HG02884 (cell line): ENCODE data around the gene MIAT.
"Not testable (repeated sequence)": the region's sequence is repeated elsewhere in the genome, so short reads cannot be mapped to it uniquely, and the experiment has no call there.

Experiments
- ATAC-seq: cut with Tn5 transposase; IDR thresholded peaks from one replicate; pipeline ENCODE4 v1.9.1; 2021; ENCODE audit warnings: mild to moderate bottlenecking, moderate library complexity; ENCODE audit not compliant: unreplicated experiment

The MIAT gene

DNA sequence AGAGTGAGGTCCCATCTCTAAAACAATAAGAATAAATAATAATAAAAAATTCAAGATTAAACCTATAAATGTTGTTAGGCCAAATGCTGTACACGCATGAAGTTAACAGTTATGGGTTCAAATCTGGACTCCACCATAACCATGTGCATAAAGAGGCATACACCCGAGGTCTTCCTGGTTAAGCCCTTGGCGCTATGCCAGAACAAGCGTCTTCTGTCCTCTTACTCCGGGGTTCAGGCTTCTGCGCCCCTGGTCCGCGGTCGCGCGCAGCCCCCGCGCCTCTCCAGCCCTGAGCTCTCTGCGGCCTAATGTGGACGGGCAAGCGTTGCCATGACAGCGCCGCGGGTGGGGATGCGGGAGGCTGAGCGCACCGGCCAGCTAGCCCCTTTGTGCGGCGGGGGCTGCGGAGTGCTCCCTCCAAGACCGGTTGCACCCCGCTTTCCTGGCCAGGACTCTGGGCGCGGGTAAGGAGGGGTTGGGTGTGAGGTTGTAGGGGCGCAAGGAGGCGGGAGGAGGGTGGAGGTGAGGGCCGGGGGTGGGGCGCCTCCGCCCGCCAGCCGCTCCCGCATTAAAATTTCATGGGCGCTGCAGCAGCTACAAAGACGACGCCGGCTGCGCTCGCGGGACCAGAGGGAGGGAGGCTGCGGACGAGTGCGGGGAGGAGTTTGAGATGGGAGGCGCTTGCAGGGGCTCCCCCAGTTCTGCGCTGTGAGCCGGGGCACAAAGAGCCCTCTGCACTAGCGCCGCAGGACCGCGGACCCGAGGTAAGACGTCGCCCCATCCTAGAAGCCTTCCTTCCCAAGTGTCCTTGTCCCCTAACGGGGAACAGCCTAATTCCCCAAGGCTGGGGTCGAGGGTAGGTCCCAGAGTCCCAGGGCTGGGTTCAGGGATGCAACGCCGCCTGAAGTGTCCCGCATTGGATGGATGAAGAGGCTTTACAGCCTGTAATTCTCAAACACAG lies at the start of gene MIAT:
Gene MIAT, plus strand, starts transcription at position 698 of the 961 bp plus-strand sequence.
- peak; percentile 60 for ATAC-seq

GRCh38 chr22:26608129-26608528 lies 49.3 kb upstream of the MIAT start:
- no peak for ATAC-seq

- no peak for ATAC-seq
These were observed 48.1 kb upstream of the MIAT start for GRCh38 chr22:26609287-26609686.

- ATAC-seq, result peak; percentile 79
These were observed 47.1 kb upstream of the MIAT start for GRCh38 chr22:26610072-26610958.

DNA sequence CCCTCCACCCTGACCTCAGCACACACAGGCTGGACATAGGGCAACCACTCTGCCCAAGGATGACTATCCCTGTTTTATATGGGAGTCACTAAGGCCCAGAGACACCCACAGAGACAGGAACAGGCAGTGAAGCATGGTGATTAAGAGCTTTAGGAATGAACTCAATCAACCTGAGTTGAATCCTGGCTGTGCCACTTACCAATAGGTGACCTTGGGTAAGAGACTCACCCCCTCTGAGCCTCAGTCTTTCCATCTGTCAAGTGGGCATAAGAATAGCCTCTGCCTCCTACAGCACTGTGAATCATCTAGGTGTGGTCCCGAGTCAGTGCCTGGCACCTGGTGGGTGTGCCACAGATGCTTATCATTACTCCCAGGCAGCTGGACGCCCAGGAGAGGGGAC lies 46.4 kb upstream of the MIAT start:
- ATAC-seq, result no peak

GRCh38 chr22:26612652-26613051 lies 44.7 kb upstream of the MIAT start:
- ATAC-seq, result no peak

DNA sequence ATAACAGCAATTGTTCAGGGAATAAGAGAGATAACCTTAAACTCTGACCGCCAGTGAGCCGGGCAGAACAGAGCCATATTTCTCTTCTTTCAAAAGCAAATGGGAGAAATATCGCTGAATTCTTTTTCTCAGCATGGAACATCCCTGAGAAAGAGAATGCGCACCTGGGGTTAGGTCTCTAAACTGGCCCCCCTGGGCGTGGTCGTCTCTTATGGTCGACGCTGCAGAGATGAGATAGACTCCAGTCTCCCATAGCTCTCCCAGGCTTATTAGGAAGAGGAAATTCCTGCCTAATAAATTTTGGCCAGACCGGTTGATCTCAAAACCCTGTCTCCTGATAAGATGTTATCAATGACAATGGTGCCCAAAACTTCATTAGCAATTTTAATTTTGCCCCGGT lies 43.6 kb upstream of the MIAT start:
- ATAC-seq, result not testable (repeated sequence)

GRCh38 chr22:26614322-26614721 lies 43.1 kb upstream of the MIAT start:
- no peak for ATAC-seq

- ATAC-seq, result no peak
These were observed 42.2 kb upstream of the MIAT start for GRCh38 chr22:26615149-26615548.

GRCh38 chr22:26615830-26616435 lies 41.5 kb upstream of the MIAT start:
- ATAC-seq, result no peak

- no peak for ATAC-seq
These were observed 40.7 kb upstream of the MIAT start for GRCh38 chr22:26616650-26617049.

GRCh38 chr22:26617271-26618199 lies 39.9 kb upstream of the MIAT start, which contains the start of gene CRYBB1:
Gene CRYBB1 (minus strand): TSS chr22:26618027. CDS start chr22:26616319, 1,708 bp downstream.
- no peak for ATAC-seq

DNA sequence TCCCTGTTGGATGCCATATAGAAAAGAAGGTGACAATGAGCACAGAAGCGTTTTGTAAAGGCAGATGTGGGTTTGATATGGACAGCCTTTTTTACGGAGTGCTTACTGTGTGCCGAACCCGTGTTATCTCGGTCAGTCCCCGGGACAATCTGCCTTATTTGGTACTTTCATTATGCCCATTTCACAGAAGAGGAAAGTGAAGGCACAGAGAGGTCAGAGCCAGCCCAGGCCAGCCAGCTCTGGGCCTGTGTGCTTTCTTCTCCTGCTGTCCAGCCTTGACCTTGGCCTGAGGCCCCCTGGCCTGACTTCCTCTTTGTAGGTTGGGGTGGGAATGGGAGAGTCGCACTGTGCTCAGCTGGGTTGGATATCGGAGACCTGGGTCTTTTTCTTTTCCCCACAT lies 38.9 kb upstream of the MIAT start:
- no peak for ATAC-seq

GRCh38 chr22:26619510-26619909 lies 37.9 kb upstream of the MIAT start:
- no peak for ATAC-seq

- ATAC-seq, result no peak
These were observed 37.2 kb upstream of the MIAT start for GRCh38 chr22:26620197-26620596.

DNA sequence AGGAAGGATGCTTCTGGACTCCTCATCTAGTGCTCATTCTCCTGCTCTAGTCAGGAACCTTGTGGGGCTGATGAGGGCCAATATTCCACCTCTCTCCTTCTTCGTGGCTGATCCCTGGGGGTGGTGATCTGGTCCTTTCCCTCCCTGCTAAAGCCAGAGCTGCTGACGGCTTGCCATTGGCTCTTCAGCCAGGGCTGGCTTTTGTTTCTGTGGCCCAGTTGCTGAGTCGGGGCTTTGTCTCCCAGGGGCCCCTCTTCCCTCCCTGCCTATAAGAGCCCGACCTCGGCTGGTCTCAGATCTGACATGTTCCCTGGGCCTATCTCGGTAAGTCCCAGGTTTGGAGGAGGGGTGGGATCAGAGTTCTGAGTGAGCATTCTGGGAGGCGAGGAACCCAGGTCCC lies 35.7 kb upstream of the MIAT start, which contains the start of gene CRYBA4:
Gene CRYBA4, plus strand, starts transcription at position 301 of the 400 bp plus-strand sequence. CDS start 634 bp downstream, outside the sequence.
- no peak for ATAC-seq

GRCh38 chr22:26623984-26624383 lies 33.4 kb upstream of the MIAT start:
- ATAC-seq, result no peak

DNA sequence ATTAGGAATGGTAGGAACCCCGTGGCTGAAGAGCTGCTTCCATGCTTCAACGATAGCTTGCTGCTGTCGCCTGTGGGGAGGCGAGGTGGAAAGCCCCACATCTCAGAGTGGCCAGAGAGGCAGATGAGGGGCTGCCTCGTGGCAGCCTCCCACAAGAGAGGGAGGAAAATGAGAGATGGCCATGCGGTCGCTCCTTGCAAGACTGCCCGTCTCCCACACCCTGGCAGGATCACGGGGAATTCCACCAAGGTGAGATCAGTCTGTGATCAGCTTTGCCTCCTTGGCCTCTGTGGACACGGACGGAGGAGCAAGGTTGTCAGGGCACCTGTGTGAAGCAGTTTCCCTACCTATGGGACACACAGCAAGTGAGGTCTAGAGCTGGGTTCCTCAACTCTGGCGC lies 32.6 kb upstream of the MIAT start:
- no peak for ATAC-seq

DNA sequence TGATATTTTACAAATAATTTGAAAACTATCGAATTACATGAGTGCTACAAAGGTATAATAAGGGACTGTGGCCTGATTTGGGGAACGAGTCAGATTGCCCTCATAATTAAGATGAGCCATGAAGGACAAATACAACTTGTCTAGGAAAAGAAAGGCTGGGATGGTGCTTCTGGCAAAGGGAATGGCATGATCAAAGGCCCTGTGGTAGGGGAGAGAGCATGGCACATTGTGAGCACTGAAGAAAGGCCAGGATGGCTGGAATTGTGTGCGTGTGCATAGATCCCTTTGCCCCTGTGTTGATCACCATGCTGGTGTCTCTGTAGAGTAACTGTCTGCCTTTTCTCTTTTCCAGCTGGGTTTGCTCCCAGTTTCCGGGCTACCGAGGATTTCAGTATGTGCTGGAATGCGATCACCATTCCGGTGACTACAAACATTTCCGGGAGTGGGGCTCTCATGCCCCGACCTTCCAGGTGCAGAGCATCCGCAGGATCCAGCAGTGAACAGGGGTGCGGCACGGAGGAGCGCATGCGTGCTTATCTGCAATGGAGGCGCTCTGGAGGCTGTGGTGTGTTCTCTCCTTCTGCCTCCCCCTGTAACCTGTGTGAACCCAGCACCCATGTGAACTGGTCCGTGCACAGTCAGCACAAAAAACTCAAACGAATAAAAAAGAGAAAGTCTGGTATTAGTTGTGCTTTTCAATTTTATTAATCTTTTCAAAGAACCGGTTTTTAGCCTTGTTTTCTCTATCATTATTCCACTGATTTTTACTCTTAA lies 27.2 kb upstream of the MIAT start:
- ATAC-seq, result no peak
